SK-N-MC (cell line): Measurements from ENCODE around the gene SYNPO2.
"Not testable (repeated sequence)": the region's sequence is repeated elsewhere in the genome, so short reads cannot be mapped to it uniquely, and the experiment has no call there.

Source experiments
- EZH2 ChIP-seq: fragments of 200-600 bp; sonication (generic); IDR thresholded peaks from one replicate; pipeline ENCODE4 v1.6.1; 2017; ENCODE audit warnings: antibody characterized with exemption
- FOXP2 ChIP-seq: optimal IDR thresholded peaks from 2 replicates; pipeline ENCODE3; 2011; ENCODE audit warnings: mild to moderate bottlenecking, moderate library complexity; ENCODE audit not compliant: insufficient read depth; ENCODE audit errors: extremely low read length, control extremely low read depth
- POLR2AphosphoS5 ChIP-seq: IDR thresholded peaks from 2 replicates; pipeline ENCODE4 v1.6.1; 2012; ENCODE audit warnings: mild to moderate bottlenecking, low read depth, low read length, borderline replicate concordance

DNA sequence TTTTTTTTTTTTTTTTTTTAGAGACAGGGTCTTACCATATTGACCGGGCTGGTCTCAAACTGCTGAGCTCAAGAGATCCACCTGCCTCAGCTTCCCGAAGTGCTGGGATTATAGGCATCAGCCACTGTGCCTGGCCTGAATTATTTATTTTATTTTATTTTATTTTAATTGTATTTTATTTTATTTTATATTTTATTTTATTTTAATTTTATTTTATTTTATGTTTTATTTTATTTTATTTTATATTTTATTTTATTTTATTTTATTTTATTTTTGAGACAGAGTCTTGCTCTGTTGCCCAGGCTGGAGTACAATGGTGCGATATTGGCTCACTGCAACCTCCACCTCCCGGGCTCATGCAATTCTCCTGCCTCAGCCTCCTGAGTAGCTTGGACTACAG is 133.9 kb downstream of the SYNPO2 start:
- not testable (repeated sequence) for TF ChIP-seq EZH2, POLR2AphosphoS5, FOXP2
